GM19397 (cell line): ENCODE data around the gene KLF3.

ENCODE experiments used
- ATAC-seq: cut with Tn5 transposase; IDR thresholded peaks from one replicate; pipeline ENCODE4 v1.9.1; 2021; ENCODE audit warnings: mild to moderate bottlenecking, moderate library complexity; ENCODE audit not compliant: unreplicated experiment

Gene KLF3

GRCh38 chr4:38654273-38654672, 9.7 kb upstream of the KLF3 start:
- ATAC-seq, result no peak

GRCh38 chr4:38656111-38656510, 7.9 kb upstream of the KLF3 start:
- no peak for ATAC-seq

GRCh38 chr4:38659346-38659745, 4.7 kb upstream of the KLF3 start:
- ATAC-seq, result no peak

- no peak for ATAC-seq
These were observed 3.2 kb upstream of the KLF3 start for GRCh38 chr4:38660838-38661237.

- no peak for ATAC-seq
These were observed 2.6 kb upstream of the KLF3 start for GRCh38 chr4:38661371-38661770.

GRCh38 chr4:38662522-38663089, 1.4 kb upstream of the KLF3 start:
- no peak for ATAC-seq

- peak; percentile 48 for ATAC-seq
These were observed 754 bp upstream of the KLF3 start for GRCh38 chr4:38663090-38663800.

GRCh38 chr4:38664706-38665401, 855 bp downstream of the KLF3 start:
- no peak for ATAC-seq

GRCh38 chr4:38665551-38666411, 1.8 kb downstream of the KLF3 start:
- ATAC-seq, result no peak

GRCh38 chr4:38666766-38667084, 2.7 kb downstream of the KLF3 start:
- ATAC-seq, result no peak

GRCh38 chr4:38667085-38667893, 3.3 kb downstream of the KLF3 start:
- no peak for ATAC-seq

GRCh38 chr4:38668203-38668971, 4.4 kb downstream of the KLF3 start:
- no peak for ATAC-seq

GRCh38 chr4:38669208-38669607, 5.2 kb downstream of the KLF3 start:
- no peak for ATAC-seq

- ATAC-seq, result no peak
These were observed 6.3 kb downstream of the KLF3 start for GRCh38 chr4:38670109-38670901.

GRCh38 chr4:38670939-38671591, 7.1 kb downstream of the KLF3 start:
- ATAC-seq, result no peak

GRCh38 chr4:38671592-38671940, 7.6 kb downstream of the KLF3 start:
- ATAC-seq, result no peak

- no peak for ATAC-seq
These were observed 8.0 kb downstream of the KLF3 start for GRCh38 chr4:38672074-38672396.

GRCh38 chr4:38672397-38673129, 8.6 kb downstream of the KLF3 start:
- ATAC-seq, result no peak
